Inferior parietal cortex (tissue), 1 donor: ENCODE data around the gene ALKBH2.

Experiments
- DNase-seq: peaks from one replicate; pipeline ENCODE4 v3.0.0-alpha.2; 2016; ENCODE audit errors: extremely low spot score

Gene ALKBH2

DNA sequence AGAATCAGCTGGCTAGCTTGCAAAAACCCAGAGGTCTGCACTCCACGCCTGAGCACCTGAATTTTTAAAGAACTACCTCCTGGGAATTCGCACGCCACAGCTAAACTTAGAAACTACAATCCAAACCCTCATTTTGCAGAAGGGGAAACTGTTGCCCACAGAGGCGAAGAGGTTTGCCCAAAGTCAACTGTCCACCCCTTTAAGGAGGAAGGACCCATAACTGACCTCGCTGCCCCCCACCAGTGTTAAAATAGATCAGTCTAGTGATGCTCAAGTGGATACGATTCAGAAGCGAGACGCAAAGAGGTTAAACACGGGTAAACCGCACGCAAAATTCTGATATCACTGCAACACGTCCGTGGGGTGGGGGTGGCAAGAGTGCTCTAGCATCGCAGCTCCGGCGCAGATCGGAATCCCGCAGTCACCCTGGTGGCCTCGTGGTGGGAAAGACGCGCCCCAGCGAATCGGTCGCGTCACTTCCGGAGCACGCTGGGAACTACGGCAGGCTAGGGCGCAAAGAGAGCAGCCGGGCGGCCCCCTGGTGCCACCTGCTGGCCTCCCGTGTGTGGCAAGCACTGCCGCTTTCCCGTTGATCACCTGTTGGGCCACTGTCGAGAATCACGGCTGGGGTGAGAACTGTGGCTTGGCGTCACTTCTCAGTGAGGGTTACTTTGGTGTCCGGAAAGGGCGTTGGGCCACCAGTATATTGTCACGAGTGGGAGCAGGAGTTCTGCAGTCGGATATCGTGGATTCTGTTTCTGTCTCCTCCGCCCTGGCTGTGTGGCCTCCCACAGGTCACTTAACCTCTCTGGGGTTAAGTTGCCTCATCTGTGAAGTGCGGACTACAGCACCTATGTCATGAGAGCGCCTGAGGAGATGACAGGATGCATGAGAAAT is at the start of gene ALKBH2:
Gene ALKBH2, minus strand, starts transcription at position 451 of the 897 bp plus-strand sequence. CDS start 686 bp downstream, outside the sequence.
- peak; percentile 93 for DNase-seq

DNA sequence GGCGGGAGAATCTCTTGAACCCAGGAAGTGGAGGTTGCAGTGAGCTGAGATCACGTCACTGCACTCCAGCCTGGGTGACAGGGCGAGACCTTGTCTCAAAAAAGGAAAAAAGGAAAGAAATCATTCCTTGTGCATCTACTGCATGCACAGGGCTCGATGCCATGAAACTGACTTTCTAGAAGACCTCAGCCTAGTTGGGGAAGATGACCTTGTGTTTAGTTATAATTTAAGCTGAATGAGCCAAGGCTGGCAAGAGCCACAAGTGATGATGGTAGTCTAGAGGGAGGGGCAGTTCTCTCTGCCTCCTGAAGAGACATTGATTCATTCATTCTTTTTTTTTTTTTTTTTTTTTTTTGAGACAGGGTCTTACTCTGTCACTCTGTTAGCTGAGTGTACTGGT is 47.3 kb upstream of the ALKBH2 start:
- DNase-seq: no peak

DNA sequence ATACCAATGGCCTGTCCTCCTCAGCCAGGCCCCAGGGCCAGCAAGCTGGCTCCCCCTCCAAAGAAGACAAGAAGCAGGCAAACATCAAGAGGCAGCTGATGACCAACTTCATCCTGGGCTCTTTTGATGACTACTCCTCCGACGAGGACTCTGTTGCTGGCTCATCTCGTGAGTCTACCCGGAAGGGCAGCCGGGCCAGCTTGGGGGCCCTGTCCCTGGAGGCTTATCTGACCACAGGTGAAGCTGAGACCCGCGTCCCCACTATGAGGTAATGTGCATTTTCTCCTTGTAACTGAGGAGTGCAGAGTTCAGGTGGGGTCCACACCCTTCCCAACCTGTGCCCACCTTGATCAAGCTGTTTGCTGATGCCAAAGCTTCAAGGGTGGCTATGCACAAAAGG is 46.5 kb upstream of the ALKBH2 start:
- no peak for DNase-seq

DNA sequence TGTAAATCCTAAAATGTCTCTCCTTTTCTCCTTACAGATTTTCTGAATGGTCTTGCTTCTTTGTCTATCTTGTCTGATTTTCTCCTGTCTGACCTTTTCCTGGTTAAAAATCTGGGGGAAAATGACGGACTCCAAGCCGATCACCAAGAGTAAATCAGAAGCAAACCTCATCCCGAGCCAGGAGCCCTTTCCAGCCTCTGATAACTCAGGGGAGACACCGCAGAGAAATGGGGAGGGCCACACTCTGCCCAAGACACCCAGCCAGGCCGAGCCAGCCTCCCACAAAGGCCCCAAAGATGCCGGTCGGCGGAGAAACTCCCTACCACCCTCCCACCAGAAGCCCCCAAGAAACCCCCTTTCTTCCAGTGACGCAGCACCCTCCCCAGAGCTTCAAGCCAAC is 46.1 kb upstream of the ALKBH2 start:
- DNase-seq: no peak

DNA sequence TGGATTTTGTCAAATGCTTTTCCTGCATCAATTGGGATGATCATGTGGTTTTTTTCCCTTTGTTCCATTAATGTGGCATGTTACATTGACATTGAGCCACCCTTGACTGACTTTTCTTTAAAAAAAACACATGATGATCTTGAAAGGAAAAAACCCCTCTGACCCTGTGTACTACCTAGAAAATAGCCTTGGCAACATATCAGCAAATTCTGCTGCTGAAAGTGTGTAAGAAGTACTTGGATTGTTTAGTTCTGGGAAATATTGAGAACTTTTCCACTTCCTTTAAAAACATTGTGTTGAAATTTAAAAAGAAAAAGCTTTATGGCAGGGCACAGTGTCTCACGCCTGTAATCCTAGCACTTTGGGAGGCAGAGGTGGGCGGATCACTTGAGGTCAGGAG is 43.8 kb upstream of the ALKBH2 start:
- DNase-seq: no peak

DNA sequence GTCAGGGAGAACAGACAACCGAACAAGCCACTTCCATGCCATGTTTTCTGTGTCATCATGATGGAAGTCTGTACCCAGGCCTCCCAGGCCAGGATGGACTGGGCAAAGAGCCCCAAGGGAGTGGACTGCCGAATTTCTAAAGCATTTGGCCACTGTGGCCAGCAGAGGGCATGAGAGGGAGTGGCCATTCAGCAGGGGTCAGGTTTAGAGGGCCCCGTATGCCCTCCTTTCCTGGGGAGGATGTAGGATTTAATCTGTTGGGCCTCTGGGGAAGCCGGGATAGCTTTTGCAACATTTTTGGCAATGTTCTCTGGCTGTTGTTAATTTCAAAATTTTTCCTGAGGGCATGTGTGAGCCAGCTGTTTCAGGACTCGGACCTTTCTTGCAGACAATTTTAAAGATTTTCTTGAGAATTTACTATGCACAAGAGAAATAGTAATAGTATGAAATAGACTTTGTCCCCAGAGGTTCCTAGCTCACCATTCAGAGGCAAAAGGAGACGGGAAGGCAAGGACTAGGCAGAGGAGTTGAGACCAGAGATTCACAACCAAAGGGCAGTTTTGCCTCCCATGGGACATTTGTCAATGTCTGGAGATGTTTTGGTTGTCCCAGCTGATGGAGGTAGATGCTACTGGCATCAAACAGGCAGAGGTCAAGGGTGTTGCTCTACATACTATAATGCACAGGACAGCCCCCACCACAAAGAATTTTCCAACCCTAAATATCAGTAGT is 41.1 kb upstream of the ALKBH2 start:
- DNase-seq: no peak

DNA sequence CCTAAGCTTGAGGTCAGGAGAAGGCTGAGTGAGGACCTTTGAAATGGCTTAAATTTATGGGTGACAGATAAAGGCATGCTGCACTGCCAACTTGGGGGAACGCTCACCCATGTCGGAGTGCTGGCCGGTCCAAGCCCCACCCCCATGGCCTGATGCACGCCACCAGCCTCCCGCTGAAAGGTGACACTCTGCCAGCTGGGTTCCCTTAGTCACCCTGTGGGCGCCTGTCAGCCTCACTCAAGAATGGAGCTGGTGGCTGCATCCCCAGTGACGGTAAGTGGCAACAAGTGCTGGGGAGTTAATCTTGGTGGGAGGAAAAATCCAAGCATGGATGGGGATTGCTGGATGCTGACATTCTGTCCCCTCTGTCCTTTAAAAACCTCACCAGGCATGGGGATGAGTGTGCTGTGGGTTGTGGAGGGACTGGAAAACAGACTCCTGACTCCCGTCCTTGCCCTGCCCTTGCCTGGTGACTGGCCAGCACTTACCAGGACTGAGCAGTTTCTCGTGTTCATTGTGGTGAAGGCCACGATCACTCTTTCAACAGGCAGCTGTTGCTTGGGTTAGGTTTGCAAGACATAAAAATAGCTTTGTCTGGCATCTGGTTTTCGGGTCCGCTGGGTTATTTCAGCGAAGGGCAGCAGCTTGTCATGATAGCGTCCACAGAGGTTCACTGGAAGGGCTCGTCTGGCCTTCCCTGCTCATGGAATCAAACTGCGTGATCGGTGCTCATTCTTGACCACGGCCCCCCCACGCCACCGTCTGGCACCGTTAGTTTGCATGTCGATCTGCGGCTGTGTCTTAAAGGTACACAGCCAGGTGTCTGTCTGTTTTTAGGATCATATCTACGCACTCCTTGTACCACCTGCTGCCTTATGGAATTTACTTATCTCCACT is 38.1 kb upstream of the ALKBH2 start:
- no peak for DNase-seq

DNA sequence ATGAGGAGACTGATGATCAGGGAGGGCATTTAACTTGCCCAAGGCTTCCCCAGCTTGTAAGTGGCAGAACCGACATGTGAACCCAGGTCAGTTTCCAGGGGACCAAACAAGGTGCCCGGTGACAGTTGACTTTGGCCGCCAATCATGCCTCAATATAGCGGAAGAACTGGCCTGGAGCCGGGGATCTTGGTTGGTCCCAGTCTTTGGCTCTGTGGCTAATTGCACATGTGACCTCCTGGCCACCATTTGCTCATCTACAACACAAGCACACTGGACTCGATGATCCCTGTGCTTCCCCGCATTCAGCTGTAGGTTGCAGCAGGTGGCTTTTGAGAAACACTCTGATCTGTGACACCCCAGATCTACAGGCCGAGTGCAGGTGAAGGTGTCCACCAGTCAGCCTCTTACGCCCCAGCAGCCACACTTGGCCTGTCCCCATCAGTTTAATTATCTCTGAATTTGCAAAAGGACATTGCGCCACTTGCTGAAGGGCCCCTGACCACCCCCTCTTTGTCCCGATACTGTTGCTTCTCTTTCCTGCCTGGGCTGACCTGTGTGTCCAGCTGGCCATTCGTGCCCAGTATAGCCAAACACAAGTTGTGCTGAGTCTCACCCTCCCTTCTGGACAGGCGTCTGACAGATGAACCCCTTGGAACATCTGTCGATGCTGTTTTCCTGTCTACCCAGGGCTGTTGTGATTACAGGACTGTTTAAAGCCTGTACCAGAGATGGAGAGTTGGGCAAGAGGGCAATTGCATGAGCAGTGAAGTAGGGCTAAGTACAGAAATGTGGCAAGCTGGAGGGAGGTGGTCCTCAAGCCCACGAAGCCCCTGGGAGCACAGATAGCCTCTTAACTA is 37.3 kb upstream of the ALKBH2 start:
- no peak for DNase-seq

DNA sequence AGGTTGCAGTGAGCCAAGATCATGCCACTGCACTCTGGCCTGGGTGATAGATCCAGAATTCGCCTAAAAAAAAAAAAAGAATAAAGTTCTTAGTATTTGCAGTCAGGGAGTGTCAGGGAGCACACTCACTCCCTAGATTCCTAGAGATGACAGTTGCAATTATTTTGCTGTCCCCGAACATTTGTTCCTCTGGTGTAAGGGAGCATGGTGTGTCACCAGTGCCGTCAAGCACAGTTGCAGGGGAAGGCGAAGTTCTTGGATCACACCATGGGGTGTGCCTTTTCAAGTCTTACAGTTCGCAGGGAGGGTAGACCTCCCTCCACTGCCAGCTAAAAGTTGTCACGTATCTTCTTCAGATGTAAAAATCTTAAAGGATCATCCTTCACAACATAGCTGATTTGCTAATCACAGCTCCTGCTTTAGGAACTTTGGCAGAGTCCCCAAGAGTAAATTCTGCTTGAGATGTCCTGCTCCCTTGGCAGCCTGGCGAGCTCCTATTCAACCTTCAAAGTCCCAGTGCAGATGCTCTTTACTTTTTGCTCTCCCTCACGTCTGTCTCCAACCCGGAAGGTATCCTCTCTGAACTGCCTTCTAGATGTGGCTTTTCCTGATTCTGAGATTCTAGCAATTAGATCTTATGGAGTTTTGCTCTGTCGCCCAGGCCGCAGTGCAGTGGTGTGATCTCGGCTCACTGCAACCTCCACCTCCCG is 34.4 kb upstream of the ALKBH2 start:
- DNase-seq: no peak

DNA sequence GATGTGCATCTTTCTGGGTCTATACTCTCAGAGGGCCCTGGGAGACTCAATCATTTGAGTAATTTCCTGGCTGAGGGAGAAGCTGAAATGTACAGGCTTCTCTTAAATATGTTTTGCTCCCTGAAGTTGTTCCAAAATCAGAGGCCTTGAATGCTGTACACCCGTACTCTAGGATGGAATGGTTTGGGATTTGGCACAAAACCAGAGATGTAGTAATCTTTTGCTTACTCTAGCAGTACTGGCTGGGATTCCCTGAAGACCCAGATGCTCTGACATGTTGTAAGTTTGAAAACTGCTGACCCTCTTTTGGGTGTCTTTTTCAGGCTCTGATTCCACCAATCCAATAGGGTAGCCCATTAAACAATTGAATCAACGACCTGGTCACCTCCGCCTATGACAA is 33.5 kb upstream of the ALKBH2 start:
- DNase-seq: no peak

DNA sequence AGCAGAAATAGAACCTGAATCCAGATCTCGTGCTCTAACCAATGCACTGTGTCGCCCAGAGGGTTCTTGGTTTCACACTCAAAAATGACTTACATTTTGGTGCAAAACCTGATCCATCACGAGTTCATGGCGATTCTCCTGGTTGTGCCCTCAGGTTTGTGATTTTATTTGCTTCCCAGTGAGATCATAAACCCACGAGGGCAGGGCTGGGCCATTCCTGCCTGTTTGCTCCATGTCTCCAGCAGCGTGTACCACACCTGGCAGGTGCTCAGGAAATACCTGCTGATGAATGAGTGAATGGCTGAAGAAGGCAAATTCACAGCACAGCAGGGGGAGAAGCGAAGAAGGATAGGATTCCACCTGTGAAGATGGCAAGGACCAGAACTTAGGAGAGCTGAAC is 32.5 kb upstream of the ALKBH2 start:
- DNase-seq: no peak

DNA sequence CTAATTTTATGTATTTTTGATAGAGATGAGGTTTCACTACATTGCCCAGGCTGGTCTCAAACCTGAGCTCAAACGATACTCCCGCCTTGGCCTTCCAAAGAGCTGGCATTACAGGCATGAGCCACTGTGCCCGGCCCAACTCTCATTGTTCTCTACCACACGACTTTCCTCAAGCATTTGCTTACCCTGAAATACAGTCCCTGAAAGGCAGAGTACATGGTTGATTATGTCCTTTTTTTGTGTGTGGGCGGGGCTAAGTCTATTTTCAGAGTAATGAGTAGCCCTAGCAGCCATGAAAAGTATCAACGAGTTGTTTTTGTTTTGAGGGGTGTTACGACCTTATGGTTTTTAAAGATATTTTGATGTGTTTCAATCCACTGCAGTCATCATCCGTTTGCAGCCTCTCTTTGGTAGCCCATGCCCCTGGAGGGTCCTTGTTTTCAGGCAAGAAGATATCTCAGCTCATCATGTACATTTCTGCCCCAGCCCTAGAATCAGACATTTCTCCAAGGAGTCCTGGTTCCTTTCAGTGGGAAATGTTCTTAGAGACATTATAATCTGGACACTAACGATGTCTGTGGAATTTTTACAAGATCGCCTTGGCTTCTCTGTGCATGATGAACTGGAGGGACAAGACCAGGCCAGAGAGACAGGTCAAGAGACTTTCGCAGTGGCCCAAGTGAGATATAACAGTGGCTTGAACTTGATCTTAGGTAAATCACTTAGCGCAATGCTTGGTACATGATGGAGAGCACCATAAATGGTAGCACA is 31.8 kb upstream of the ALKBH2 start:
- no peak for DNase-seq

DNA sequence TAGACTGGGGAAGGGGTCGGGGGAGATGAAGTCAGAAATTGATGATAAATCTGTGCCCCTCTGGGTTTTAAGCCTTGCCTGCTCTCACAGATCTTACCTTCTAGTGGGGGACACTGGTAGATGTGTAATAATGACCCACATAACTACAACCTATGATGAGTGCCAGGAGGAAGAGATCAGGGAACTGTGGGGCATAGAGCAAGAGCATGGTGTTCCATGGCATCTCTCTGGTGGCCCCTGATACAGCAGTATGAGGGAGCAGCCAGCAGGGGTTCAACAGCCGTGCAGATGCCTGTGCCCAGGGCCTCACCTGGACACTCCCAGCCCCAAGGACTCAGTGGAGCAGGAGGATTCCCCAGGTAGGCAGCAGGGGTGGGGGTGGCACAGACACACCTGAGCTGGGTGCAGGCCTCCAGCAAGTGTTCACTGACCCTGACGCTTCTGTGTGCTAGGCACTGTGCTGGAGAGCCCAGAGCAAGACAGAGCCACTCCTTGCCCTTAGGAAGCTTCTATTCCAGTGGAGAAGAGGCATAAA is 28.1 kb upstream of the ALKBH2 start:
- DNase-seq: no peak

DNA sequence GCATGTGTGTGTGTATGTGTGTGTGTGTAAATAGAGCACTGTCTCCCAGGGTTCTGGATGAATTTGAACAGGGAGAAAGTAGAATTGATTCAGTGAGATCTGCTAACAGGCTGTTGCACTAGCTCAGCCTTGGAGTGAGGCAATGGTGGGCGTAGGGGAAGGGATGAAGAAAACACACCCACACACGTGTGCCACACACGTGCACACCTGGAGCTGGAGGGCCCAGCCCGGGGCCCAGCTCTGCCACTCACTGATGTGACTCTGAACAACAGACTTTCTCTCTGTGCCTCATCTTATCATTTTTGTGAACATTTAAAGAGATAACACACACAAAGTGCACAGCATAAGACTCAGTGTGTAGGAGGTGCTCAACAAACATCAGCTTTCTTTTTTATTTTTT is 27.3 kb upstream of the ALKBH2 start:
- DNase-seq: no peak

DNA sequence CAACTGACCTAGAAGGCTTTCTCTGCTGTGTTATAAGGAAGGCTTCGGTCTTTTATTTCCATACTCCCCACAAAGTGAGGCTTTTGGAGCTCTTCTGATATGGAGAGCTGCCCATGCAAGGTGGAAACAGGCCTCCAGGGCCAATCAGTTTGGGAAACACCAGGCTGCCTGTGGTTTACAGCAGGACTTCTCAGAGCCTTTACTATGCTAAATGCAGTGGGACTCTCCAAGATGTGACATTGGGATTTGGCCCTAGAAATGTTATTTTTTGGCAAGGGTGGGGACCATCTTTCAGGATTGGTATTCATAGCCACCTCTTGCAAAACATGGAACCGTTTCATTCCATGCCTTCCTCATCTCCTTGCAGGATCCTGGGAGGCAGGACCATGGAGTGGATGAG is 26.8 kb upstream of the ALKBH2 start:
- DNase-seq: no peak

DNA sequence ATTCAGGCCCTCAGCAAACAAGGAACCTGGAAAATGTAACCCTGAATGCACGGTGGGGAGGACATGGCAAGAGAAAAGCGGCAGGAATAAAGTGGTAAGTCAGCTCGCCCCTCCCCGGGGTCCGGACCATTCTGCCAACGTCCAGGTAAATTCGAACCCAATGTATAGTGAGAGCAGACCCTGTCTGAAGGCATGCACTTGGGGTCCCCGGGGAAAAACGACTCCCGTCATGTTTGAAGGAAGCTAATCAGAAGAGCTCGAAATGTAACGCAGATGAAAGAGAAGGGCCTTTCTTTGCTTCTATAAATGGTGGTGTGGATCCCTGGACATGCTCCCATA is 23.3 kb upstream of the ALKBH2 start:
- DNase-seq: no peak

DNA sequence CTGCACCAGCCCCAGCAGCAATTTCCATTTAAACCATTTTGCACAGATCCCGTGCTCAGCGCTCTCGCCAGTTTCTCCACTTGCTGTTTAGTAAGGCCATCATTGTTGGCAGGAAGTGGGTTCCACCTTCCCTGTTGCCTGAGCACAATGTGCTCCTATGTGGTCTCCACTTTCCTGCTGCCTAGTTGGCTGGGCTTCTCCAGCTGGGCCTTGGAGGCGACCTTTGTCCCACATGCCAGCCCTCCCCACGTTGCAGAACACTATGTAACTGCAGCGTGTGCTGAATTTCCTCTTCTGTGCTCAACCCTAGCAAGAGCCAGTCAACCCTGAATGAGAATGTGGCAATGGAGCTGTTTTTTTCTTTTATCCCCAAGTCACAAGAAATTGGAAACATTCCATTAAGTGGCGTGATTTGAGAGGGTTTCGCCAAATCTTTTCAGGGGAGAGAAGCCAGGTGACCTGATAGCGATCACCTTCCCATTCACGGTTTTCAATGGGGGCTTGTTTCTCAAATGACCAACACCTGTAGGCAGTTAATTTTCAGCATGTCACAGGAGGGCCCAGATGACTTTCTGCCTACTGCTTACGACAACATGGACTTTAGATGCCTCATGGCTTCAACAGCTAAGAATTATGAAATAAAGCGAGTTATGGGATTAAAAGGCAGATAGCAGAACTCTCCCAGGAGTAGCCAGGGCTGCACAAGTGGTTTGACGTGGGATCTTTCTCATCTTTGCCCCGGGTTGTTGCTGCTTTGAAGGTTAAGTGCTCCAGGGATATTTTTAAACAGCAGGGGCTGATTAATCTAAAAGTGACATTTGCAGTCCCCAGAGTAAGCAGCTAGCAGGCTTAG is 22.7 kb upstream of the ALKBH2 start, which contains the start of gene ACACB:
Gene ACACB, plus strand, starts transcription at position 830 of the 853 bp plus-strand sequence. CDS start 22,819 bp downstream, outside the sequence.
- DNase-seq: peak; percentile 59

DNA sequence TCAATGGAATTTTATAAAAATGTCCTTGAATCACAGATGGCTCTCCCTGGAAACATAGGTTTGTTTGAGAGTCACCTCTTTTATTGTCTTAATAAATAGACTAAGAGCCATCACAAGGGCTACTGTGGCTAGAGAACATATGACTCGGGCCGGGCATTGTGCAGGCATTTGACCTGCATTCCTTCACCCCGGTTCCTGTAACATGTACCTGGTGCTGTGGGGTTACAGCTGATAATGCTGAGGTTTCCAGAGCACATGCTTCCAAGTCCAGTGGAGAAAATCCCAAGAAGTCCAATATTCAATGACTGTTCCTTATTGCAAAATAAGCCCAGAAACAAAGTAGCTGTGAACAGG is 22.1 kb upstream of the ALKBH2 start:
- no peak for DNase-seq

DNA sequence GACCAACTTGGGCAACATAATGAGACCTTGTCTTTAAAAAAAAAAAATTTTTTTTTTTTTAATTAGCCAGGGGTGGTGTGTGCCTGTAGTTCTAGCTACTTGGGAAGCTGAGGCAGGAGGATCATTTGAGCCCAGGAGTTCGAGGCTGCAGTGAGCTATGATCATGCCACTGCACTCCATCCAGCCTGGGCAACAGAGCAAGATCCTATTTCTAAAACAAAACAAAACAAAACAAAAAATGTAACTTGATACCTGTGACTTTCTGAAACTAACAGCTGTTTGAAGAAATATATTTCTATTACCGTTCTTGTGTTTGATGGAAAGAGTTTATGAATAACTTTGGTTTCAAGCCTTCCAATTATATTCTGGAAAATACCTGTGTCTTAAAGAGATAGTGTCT is 21.4 kb upstream of the ALKBH2 start:
- no peak for DNase-seq
